HEK293 (cell line): ENCODE results near the gene MON1B.

Source experiments
- KLF16 ChIP-seq: fragments of 450-650 bp; formaldehyde crosslinking; IDR thresholded peaks from 2 replicates; pipeline ENCODE4 v1.5.1; 2017; ENCODE audit warnings: missing biosample characterization, missing genetic modification characterization
- ZBTB17 ChIP-seq: fragments of 450-650 bp; formaldehyde crosslinking; IDR thresholded peaks from 2 replicates; pipeline ENCODE4 v1.5.1; 2016; ENCODE audit warnings: missing biosample characterization, missing genetic modification characterization
- ZNF121 ChIP-seq: fragments of 450-650 bp; formaldehyde crosslinking; IDR thresholded peaks from 2 replicates; pipeline ENCODE4 v1.5.1; 2016; ENCODE audit warnings: missing biosample characterization, missing genetic modification characterization
- ZNF138 ChIP-seq: fragments of 450-650 bp; formaldehyde crosslinking; IDR thresholded peaks from 2 replicates; pipeline ENCODE4 v1.5.1; 2016; ENCODE audit warnings: missing biosample characterization, missing genetic modification characterization, borderline replicate concordance
- ZNF521 ChIP-seq: fragments of 450-650 bp; formaldehyde crosslinking; IDR thresholded peaks from 2 replicates; pipeline ENCODE4 v1.5.1; 2017; ENCODE audit warnings: missing biosample characterization, mild to moderate bottlenecking, missing genetic modification characterization
- ZNF549 ChIP-seq: fragments of 450-650 bp; IDR thresholded peaks from 2 replicates; pipeline ENCODE4 v1.5.1; 2018; ENCODE audit warnings: missing biosample characterization, missing genetic modification characterization, mild to moderate bottlenecking, inconsistent platforms, moderate library complexity
- ZNF626 ChIP-seq: fragments of 450-650 bp; sonication (Bioruptor Pico); formaldehyde crosslinking; IDR thresholded peaks from 2 replicates; pipeline ENCODE4 v1.5.1; 2018; ENCODE audit warnings: missing biosample characterization, missing genetic modification characterization, inconsistent platforms
- ZNF660 ChIP-seq: fragments of 450-650 bp; IDR thresholded peaks from 2 replicates; pipeline ENCODE4 v1.5.1; 2018; ENCODE audit warnings: missing biosample characterization, mild to moderate bottlenecking, missing genetic modification characterization
- ZNF792 ChIP-seq: fragments of 450-650 bp; formaldehyde crosslinking; IDR thresholded peaks from 2 replicates; pipeline ENCODE4 v1.5.1; 2016; ENCODE audit warnings: missing biosample characterization, missing genetic modification characterization
- TF ChIP-seq, protein P1 (sequence below): fragments of 450-650 bp; formaldehyde crosslinking; IDR thresholded peaks from 2 replicates; pipeline ENCODE4 v1.5.1; 2016; ENCODE audit warnings: missing biosample characterization, missing genetic modification characterization
- TF ChIP-seq, protein P2 (sequence below): fragments of 450-650 bp; formaldehyde crosslinking; conservative IDR thresholded peaks from 2 replicates; pipeline ENCODE4 v1.5.1; 2016; ENCODE audit warnings: low read depth, missing biosample characterization, missing genetic modification characterization
- TF ChIP-seq, protein P3 (sequence below): fragments of 450-650 bp; formaldehyde crosslinking; IDR thresholded peaks from 2 replicates; pipeline ENCODE4 v1.5.1; 2016; ENCODE audit warnings: missing biosample characterization, missing genetic modification characterization, borderline replicate concordance

DNA sequence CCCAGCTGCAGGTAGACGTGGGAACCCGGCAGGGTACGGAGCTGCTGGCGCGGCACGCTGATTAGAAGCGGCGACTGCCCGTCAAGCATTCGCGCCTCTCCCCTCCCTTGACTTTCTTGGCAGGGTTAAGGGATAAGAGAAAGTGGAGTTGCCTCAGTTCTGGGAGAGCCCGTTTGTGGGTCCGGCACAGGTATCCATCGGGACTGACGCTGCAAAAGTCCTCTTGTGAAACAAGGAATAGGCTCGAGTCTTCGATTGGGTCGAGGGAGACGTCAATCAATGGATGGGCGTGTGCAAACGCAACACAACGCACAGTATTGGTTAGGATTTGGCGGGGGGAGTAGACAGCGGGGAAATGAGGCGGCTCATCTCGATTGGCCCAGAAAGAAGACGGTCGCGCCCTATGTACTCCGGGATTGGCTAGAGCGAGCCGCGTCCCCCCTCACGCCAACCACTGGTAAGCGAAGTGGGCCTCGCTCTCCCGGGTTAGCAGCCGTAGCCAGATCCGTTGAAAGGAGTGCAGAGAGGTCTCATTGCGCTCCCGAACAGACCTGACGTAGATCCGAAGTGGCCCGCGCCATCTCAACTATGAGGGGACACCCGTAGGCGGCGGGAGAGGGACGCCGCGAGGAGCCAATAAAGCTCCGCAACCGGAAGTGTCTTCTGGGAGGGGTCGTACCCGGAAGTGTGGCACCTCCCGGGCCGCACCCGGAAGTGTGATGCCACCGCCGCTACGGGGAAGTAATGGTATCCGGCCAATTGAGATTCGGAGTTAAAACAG lies at the start of gene MON1B:
- TF ChIP-seq, protein P1, sequence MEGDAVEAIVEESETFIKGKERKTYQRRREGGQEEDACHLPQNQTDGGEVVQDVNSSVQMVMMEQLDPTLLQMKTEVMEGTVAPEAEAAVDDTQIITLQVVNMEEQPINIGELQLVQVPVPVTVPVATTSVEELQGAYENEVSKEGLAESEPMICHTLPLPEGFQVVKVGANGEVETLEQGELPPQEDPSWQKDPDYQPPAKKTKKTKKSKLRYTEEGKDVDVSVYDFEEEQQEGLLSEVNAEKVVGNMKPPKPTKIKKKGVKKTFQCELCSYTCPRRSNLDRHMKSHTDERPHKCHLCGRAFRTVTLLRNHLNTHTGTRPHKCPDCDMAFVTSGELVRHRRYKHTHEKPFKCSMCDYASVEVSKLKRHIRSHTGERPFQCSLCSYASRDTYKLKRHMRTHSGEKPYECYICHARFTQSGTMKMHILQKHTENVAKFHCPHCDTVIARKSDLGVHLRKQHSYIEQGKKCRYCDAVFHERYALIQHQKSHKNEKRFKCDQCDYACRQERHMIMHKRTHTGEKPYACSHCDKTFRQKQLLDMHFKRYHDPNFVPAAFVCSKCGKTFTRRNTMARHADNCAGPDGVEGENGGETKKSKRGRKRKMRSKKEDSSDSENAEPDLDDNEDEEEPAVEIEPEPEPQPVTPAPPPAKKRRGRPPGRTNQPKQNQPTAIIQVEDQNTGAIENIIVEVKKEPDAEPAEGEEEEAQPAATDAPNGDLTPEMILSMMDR (tag by site-specific recombination) = no peak
- TF ChIP-seq, protein P2, sequence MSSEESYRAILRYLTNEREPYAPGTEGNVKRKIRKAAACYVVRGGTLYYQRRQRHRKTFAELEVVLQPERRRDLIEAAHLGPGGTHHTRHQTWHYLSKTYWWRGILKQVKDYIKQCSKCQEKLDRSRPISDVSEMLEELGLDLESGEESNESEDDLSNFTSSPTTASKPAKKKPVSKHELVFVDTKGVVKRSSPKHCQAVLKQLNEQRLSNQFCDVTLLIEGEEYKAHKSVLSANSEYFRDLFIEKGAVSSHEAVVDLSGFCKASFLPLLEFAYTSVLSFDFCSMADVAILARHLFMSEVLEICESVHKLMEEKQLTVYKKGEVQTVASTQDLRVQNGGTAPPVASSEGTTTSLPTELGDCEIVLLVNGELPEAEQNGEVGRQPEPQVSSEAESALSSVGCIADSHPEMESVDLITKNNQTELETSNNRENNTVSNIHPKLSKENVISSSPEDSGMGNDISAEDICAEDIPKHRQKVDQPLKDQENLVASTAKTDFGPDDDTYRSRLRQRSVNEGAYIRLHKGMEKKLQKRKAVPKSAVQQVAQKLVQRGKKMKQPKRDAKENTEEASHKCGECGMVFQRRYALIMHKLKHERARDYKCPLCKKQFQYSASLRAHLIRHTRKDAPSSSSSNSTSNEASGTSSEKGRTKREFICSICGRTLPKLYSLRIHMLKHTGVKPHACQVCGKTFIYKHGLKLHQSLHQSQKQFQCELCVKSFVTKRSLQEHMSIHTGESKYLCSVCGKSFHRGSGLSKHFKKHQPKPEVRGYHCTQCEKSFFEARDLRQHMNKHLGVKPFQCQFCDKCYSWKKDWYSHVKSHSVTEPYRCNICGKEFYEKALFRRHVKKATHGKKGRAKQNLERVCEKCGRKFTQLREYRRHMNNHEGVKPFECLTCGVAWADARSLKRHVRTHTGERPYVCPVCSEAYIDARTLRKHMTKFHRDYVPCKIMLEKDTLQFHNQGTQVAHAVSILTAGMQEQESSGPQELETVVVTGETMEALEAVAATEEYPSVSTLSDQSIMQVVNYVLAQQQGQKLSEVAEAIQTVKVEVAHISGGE (tag by site-specific recombination) = peak; percentile 97
- TF ChIP-seq ZNF138 (tag by site-specific recombination) (no peak), ZNF521 (no peak), KLF16 (tag by site-specific recombination) (peak; percentile 80), ZNF549 (tag by site-specific recombination) (no peak), ZNF121 (tag by site-specific recombination) (no peak), ZNF792 (tag by site-specific recombination) (no peak), ZNF660 (0 out of 2 replicates have a peak, but pooled peaks have one; percentile 27), ZBTB17 (tag by site-specific recombination) (peak; percentile 87), ZNF626 (tag by site-specific recombination) (no peak)
- TF ChIP-seq, protein P3, sequence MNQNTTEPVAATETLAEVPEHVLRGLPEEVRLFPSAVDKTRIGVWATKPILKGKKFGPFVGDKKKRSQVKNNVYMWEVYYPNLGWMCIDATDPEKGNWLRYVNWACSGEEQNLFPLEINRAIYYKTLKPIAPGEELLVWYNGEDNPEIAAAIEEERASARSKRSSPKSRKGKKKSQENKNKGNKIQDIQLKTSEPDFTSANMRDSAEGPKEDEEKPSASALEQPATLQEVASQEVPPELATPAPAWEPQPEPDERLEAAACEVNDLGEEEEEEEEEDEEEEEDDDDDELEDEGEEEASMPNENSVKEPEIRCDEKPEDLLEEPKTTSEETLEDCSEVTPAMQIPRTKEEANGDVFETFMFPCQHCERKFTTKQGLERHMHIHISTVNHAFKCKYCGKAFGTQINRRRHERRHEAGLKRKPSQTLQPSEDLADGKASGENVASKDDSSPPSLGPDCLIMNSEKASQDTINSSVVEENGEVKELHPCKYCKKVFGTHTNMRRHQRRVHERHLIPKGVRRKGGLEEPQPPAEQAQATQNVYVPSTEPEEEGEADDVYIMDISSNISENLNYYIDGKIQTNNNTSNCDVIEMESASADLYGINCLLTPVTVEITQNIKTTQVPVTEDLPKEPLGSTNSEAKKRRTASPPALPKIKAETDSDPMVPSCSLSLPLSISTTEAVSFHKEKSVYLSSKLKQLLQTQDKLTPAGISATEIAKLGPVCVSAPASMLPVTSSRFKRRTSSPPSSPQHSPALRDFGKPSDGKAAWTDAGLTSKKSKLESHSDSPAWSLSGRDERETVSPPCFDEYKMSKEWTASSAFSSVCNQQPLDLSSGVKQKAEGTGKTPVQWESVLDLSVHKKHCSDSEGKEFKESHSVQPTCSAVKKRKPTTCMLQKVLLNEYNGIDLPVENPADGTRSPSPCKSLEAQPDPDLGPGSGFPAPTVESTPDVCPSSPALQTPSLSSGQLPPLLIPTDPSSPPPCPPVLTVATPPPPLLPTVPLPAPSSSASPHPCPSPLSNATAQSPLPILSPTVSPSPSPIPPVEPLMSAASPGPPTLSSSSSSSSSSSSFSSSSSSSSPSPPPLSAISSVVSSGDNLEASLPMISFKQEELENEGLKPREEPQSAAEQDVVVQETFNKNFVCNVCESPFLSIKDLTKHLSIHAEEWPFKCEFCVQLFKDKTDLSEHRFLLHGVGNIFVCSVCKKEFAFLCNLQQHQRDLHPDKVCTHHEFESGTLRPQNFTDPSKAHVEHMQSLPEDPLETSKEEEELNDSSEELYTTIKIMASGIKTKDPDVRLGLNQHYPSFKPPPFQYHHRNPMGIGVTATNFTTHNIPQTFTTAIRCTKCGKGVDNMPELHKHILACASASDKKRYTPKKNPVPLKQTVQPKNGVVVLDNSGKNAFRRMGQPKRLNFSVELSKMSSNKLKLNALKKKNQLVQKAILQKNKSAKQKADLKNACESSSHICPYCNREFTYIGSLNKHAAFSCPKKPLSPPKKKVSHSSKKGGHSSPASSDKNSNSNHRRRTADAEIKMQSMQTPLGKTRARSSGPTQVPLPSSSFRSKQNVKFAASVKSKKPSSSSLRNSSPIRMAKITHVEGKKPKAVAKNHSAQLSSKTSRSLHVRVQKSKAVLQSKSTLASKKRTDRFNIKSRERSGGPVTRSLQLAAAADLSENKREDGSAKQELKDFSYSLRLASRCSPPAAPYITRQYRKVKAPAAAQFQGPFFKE = no peak
